HG03175 (cell line): ENCODE measurements around the gene TM9SF4.
"Not testable (repeated sequence)": the region's sequence is repeated elsewhere in the genome, so short reads cannot be mapped to it uniquely, and the experiment has no call there.

Source experiments
- ATAC-seq: cut with Tn5 transposase; IDR thresholded peaks from one replicate; pipeline ENCODE4 v1.9.1; 2021; ENCODE audit warnings: mild to moderate bottlenecking, moderate library complexity; ENCODE audit not compliant: unreplicated experiment

Gene TM9SF4

GRCh38 chr20:32188376-32189122 is 79.0 kb downstream of the TM9SF4 start:
- no peak for ATAC-seq

DNA sequence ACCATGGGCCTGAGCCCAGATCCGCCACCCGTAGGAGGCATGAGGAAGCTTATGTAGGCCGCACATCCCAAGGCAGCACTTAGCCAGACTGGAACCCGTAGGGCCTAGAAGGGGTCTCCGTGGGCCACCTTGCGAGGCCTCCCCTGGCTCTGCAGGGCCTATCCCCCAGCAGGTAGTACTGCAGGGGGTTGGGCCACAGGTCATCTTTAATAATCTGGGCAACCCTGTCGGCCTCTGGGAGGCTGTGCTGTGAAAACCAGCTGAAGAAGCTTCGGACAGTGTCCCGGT is 79.6 kb downstream of the TM9SF4 start:
- no peak for ATAC-seq

GRCh38 chr20:32189691-32190615 is 80.4 kb downstream of the TM9SF4 start:
- ATAC-seq: no peak

DNA sequence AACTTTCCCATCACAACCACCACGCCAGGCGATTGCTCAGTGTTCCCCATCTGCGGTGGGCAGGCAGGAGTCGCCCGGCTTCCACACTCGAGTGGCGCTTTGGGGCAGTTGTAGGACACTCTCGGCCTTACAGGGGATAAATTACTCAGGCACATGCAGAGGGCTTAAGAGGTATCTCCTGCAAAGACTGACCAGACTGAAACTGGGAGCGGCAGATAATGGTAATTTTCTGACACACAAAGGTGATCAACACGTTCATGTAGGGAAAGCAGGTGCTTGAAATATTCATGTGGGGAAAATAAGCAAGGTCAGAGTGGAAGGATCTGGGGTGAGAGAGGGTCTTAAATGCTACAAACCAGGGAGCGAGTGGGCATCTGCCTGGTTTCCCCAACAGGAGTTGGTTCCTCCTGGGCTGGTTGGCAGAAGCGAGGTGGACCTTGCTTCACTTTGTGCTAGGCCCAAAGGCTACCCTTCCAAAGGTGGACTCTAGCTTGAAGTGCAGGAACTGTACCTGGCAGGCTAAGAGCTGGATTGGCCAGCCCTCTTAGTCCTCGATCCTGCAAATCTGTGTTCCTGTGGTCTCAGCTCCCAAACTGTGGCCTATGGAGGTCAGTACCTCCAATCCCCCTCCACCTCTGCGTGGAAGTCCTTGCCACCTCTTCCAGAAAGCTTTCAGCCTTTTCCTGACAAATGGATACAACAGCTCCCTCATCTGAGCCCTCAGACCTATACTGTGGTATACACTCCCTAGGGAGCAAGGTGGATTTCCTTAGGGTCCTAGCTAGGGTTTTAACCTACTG is 81.3 kb downstream of the TM9SF4 start:
- ATAC-seq: no peak

- ATAC-seq: no peak
These were observed 81.9 kb downstream of the TM9SF4 start for GRCh38 chr20:32191422-32191821.

DNA sequence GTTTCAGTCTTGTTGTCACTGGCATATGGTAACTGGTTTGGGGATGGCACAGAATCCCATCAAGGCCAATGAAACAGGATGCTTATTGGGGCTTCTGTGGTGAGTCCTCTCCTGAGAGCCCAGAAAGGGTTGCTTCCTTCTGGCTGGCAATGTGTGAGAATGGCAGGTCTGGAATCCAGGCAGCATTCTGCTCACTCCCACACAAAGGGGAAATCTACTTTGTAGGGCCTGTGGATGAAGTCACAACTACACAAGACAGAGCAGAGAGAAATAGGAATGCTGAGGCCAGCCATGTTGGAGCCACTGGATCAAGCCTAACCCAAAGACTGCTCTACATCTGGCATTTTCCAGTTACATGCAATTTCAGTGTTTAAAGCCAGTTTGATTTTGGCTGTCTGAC is 82.4 kb downstream of the TM9SF4 start:
- ATAC-seq: no peak

GRCh38 chr20:32192698-32193097 is 83.2 kb downstream of the TM9SF4 start:
- ATAC-seq: no peak

GRCh38 chr20:32193336-32193735 is 83.8 kb downstream of the TM9SF4 start:
- ATAC-seq: not testable (repeated sequence)

DNA sequence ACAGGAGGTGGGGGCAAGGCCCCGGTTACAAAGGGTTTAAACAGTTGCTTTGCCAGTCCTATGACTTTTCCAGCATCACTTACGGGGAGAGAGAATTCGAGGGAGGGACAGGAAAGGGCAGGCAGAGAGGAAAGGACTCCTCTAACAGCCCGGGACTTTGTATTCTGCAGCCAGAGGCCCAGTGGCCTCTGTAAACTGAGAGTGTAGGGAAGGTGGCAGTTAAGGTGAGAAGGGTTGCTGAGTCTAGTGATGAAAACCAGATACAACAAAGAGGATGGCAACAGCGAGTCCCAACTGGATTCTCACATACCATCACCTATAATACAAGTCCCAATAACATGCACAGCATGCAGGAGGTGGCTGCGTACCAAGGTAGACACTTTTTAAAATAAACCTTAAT is 84.5 kb downstream of the TM9SF4 start:
- no peak for ATAC-seq

- no peak for ATAC-seq
These were observed 86.1 kb downstream of the TM9SF4 start for GRCh38 chr20:32195581-32195980.

DNA sequence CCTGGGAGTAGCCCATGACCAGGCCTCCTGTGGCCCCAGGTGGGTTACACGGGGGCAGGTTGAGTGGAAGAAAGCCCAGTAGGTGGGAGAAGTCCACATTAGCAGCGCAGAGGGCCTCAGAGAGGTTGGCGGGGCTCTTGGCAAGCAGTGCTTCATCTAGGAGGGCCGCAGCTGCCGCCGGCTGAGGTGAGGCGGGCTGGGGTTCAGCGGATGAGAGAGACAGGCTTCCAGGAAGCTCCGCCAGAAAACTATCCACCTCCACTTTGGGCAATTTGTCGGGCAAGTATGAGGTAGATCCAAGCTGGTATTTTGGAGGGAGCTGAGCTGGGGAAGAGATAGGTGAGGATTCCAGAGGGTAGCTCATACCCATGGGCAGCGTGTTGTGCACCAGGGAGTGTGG is 87.1 kb downstream of the TM9SF4 start:
- not testable (repeated sequence) for ATAC-seq

- not testable (repeated sequence) for ATAC-seq
These were observed 87.6 kb downstream of the TM9SF4 start for GRCh38 chr20:32197136-32197535.

DNA sequence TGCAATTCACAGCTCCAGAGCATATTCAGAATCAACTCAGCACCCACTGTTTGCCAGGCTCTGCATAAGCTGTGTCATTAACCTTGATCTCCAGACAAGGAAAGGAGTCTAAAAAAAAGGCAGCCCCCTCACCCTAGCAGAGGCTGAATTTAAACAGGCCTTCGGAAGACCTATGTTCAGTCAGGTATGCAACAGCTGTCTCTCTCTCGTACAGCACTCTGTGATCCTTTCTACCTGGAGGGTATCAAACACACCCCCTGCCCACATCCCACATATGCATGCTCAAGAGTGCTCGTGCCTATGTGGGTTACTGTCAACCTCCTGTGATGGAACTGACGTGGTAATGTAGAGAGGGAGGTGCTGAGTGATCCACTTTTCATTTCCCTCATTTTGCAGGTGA is 89.5 kb downstream of the TM9SF4 start:
- no peak for ATAC-seq

DNA sequence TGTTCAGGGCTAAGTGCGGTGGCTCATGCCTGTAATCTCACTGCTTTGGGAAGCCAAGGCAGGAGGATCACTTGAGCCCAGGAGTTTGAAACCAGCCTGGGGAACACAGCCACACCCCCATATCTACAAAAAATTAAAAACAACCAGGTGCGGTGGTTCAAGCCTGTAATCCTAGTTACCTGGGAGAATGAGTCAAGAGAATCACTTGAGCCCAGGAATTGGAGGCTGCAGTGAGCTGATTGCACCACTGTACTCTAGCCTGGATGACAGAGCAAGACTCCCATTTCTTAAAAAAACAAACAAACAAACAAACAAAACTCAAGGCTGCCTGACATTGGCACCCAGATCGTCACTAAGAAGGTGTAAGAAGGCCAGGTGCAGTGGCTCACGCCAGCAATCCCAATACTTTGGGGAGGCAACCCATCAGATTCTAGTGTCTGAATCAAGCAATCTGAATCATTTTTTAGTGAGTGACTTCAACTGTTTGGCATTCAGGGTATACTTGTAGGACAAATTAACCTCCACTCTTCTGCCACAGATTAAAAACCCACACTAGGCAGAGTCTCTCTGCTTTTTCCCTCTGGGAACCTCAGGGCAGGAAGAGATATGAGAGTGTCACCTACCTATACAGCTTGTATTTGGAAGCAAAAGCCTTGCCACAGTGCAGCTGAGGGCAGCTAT is 91.9 kb downstream of the TM9SF4 start:
- ATAC-seq: no peak

- no peak for ATAC-seq
These were observed 92.5 kb downstream of the TM9SF4 start for GRCh38 chr20:32201977-32202363.

GRCh38 chr20:32203356-32204204 is 94.1 kb downstream of the TM9SF4 start:
- no peak for ATAC-seq

- ATAC-seq: no peak
These were observed 94.9 kb downstream of the TM9SF4 start for GRCh38 chr20:32204205-32205109.

GRCh38 chr20:32205110-32205842 is 95.8 kb downstream of the TM9SF4 start:
- ATAC-seq: no peak
